ENCODE results near the gene TRA2B. TPM values are rescaled to one million over a fixed set of nuclear protein-coding genes. Genes with fewer than 3 reads are reported as not detected.
A peak's percentile ranks its signal among the peaks of the same experiment; 100 is the strongest.

TRA2B gene
- total and polyA plus RNA-seq, 2 of the 8 experiments (the other 6 are each of a cell fraction or from before 2014, with no cell fraction given), result 206 to 274 TPM

GRCh38 chr3:185933374-185934173 is 4.2 kb downstream of the TRA2B start:
- no peak overlapping the region for H2AK5ac ChIP-seq (ENCODE audit: low read depth, low read length)
- DNase-seq (ENCODE audit: low read depth in 1 of 2, low spot score in 2 of 2) (no peak), FAIRE-seq (no peak)
- ChIA-PET CTCF (ENCODE audit: partially characterized antibody) (interaction anchor here (1.5 to 2.7 kb wide), 2 partner anchors 10 to 273 kb away, joined by 6 to 8 read pairs; no protein-coding TSS in a partner anchor), POLR2A (ENCODE audit: partially characterized antibody) (interaction anchor here (0.6 to 13.8 kb wide), 11 partner anchors 9 to 856 kb away, joined by 3 to 176 read pairs (median 5); no protein-coding TSS in a partner anchor)
- peaks cover 87 to 93% of the 10 kb centered on the region in 2 experiments for H3K79me2 ChIP-seq (ENCODE audit: control insufficient read depth in 1 of 2, insufficient read depth in 2 of 2, low read length in 2 of 2)
- no peak overlapping the region for H2BK20ac ChIP-seq (ENCODE audit: low read length)
- H3K27ac ChIP-seq (ENCODE audit: low read depth, low read length), result no peak overlapping the region
- H2BK120ac ChIP-seq (replicated peaks; ENCODE audit: low read depth, low read length), result no peak overlapping the region
- peak overlapping the region in 3 of 4 experiments; percentile 83 to 99 (median 92); a peak in 6 of 8 replicates for H3K4me3 ChIP-seq (ENCODE audit: extremely low read depth in 1 of 4, insufficient read depth in 2 of 4, low read depth in 3 of 4, low read length in 4 of 4)
- H3K4me1 ChIP-seq (replicated peaks in 1 of 4; ENCODE audit: control insufficient read depth in 3 of 4, insufficient read depth in 4 of 4, low read length in 3 of 4), result peaks cover 0 to 18% (median 8%) of the 10 kb centered on the region in 4 experiments; a peak in 4 of 7 replicates
- peak overlapping the region; percentile 81 to 87 for H3K4me2 ChIP-seq (ENCODE audit: insufficient read depth in 1 of 2, low read depth in 2 of 2, low read length in 2 of 2)
- no peak overlapping the region for H2BK15ac ChIP-seq (ENCODE audit: low read length)
- H3K9me3 ChIP-seq (ENCODE audit: insufficient read depth in 2 of 2, low read depth in 1 of 2, low read length in 1 of 2), result no peaks in the 10 kb centered on the region; a peak in 1 of 4 replicates
- no peak overlapping the region for H4K91ac ChIP-seq (replicated peaks; ENCODE audit: insufficient read length, low read length)
- H3K23me2 ChIP-seq (ENCODE audit: low read depth, low read length), result peaks cover 12% of the 10 kb centered on the region; the same call in 1 of the 2 replicates
- H2AFZ ChIP-seq (ENCODE audit: low read length), result no peak overlapping the region
- H3K36me3 ChIP-seq (ENCODE audit: control insufficient read depth in 2 of 4, insufficient read depth in 4 of 4, low read length in 3 of 4), result peaks cover 0 to 34% (median 12%) of the 10 kb centered on the region in 4 experiments; a peak in 5 of 8 replicates
- H3K79me1 ChIP-seq (ENCODE audit: low read depth, low read length), result no peaks in the 10 kb centered on the region
- no peak overlapping the region for H3K9ac ChIP-seq (replicated peaks in 1 of 4; ENCODE audit: extremely low read depth in 1 of 4, low read depth in 3 of 4, low read length in 3 of 4)
- no peak overlapping the region for H2BK5ac ChIP-seq (ENCODE audit: low read depth, low read length)
- H3K23ac ChIP-seq (ENCODE audit: insufficient read length), result no peak overlapping the region
- H4K5ac ChIP-seq (ENCODE audit: insufficient read length, low read depth, low read length), result no peak overlapping the region
- H3K27me3 ChIP-seq (replicated peaks in 1 of 4; ENCODE audit: control insufficient read depth in 3 of 4, extremely low read depth in 1 of 4, insufficient read depth in 3 of 4, low read length in 3 of 4), result no peaks in the 10 kb centered on the region
- H3K4ac ChIP-seq (replicated peaks; ENCODE audit: insufficient read length, low read depth, low read length), result no peak overlapping the region
- peaks cover 46 to 68% of the 10 kb centered on the region in 2 experiments for H4K20me1 ChIP-seq (replicated peaks in 1 of 2; ENCODE audit: control insufficient read depth in 1 of 2, insufficient read depth in 2 of 2, low read length in 2 of 2)
- no peak overlapping the region for H3K18ac ChIP-seq (ENCODE audit: extremely low read depth, low read length)
- no peak overlapping the region for H3K56ac ChIP-seq (replicated peaks; ENCODE audit: insufficient read length, low read depth, low read length)
- H2BK12ac ChIP-seq (ENCODE audit: low read depth, low read length), result no peak overlapping the region
- no peak overlapping the region for H4K8ac ChIP-seq (ENCODE audit: extremely low read depth, insufficient read depth, low read length)
- TF ChIP-seq EGR1 (IDR thresholded peaks at IDR 0.05; ENCODE audit: borderline replicate concordance, low read depth, low read length) (no peak), CBX5 (IDR thresholded peaks at IDR 0.05; ENCODE audit: low read depth, low read length) (no peak), TAF7 (optimal IDR thresholded peaks at IDR 0.05; ENCODE audit: borderline replicate concordance, low read depth, low read length) (peak; percentile 21)
- no peak overlapping the region for H3K14ac ChIP-seq (ENCODE audit: insufficient read length)

Measured in H1 (cell line).